ENCODE results near the gene LIN9.
A peak's percentile ranks its signal among the peaks of the same experiment; 100 is the strongest.

LIN9 gene

GRCh38 chr1:226324479-226324878 lies 15.5 kb upstream of the LIN9 start:
- FAIRE-seq: no peak
- DNase-seq (ENCODE audit: insufficient read length, low spot score): no peak

GRCh38 chr1:226322986-226323385 lies 14.0 kb upstream of the LIN9 start:
- FAIRE-seq (no peak), DNase-seq (ENCODE audit: insufficient read length, low spot score) (no peak)

GRCh38 chr1:226320930-226321329 lies 12.0 kb upstream of the LIN9 start:
- FAIRE-seq (no peak), DNase-seq (ENCODE audit: insufficient read length, low spot score) (no peak)

DNA sequence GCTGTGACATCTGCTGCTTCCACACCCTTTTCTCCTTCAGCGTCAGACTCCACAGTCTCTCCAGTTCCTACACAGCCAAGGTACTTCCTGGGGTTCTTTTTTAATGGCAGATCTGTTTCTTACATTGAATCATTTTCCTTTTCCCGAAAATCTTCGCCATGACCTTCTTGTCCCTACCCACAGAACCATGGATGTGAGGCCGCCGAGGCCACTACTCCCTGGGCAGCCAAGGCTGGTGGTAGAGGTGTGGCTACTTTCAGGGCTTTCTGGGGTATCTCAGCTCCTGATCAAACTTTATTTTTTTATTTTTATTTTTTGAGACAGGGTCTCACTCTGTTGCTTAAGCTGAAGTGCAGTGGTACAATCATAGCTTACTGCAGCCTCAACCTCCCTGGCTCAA lies 9.5 kb upstream of the LIN9 start:
- FAIRE-seq (no peak), DNase-seq (ENCODE audit: insufficient read length, low spot score) (no peak)

DNA sequence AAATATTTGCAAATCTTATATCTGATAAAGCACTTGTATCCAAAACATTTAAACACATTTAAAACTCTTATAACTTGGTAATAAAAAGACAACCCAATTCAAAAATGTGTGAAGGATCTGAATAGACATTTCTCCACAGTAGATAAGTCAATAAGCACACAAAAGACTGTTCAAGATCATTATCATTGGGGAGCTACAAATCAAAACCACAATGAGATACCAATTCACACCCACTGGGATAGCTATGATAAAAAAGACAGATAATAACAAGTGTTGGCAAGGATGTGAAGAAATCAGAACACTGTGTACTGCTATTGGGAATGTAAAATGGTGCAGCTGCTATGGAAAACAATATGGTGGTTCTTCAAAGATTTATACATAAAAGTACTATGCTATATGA lies 5.1 kb upstream of the LIN9 start:
- FAIRE-seq (no peak), DNase-seq (ENCODE audit: insufficient read length, low spot score) (no peak)

- FAIRE-seq: no peak
Observed at GRCh38 chr1:226312065-226312464, 3.1 kb upstream of the LIN9 start.

GRCh38 chr1:226311376-226311775 lies 2.4 kb upstream of the LIN9 start:
- FAIRE-seq: no peak
- no peak for DNase-seq (ENCODE audit: insufficient read length, low spot score)

More at GRCh38 chr1:226312065-226312464, 3.1 kb upstream of the LIN9 start:
- no peak for DNase-seq (ENCODE audit: insufficient read length, low spot score)

- no peak for FAIRE-seq
- DNase-seq (ENCODE audit: insufficient read length, low spot score): no peak
Observed at GRCh38 chr1:226310637-226311195, 1.8 kb upstream of the LIN9 start.

DNA sequence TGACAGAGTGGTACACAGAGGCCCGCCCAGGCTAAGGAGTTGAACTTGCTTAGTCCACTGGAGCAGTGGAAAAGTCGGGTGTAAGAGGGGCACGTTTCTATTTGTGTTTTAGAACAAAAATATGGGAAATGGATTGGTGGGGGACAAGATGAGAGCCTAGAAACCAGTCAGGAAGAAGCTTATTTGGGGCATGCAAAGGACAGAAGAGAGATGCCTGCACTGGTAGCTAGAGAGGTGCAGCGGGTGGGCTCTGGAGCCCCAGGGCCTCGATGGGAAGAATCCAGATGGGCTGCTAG lies 1.2 kb upstream of the LIN9 start:
- DNase-seq (ENCODE audit: insufficient read length, low spot score) (no peak), FAIRE-seq (no peak)

DNA sequence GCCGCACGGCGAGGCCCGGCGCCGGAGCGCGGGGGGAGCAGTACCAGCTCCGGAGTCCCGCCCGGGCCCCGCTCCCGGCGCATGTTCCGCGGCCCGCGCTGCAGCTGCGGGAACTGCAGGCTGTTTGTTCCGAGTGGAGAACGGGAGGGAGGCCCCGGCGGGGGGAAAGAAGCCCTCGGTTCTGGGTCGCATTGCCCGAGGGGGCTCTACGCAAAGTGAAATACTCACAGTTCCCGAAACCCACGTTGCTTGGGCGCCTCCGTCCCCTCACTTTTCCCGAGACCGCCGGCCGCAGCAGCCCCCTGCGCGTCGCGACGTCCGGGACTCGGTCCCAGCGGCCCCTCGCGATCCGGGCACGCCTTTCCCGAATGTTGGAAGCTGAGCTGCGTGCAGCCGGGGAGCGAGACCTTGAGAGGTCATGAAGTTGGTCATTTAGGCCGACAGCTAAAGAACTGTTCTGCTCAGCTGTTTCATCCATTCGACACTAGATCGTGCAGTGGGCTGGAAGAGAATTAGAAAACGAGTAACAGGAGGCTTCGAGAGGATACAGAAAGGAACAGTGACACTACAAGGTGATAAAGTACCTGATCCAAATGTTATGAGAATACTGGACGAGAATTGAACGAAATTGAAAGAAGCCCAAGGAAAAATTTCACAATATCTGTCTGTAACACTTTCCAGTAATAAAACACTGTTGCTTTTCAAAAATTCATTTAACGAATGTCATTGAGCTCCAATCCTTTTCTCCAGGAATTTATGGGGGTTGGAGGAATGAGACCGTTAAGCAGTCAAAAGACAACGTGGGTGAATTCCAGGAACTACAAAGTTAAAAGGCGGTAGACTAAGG lies 657 bp upstream of the LIN9 start:
- FAIRE-seq (no peak), DNase-seq (ENCODE audit: insufficient read length, low spot score) (peak; percentile 41)

DNA sequence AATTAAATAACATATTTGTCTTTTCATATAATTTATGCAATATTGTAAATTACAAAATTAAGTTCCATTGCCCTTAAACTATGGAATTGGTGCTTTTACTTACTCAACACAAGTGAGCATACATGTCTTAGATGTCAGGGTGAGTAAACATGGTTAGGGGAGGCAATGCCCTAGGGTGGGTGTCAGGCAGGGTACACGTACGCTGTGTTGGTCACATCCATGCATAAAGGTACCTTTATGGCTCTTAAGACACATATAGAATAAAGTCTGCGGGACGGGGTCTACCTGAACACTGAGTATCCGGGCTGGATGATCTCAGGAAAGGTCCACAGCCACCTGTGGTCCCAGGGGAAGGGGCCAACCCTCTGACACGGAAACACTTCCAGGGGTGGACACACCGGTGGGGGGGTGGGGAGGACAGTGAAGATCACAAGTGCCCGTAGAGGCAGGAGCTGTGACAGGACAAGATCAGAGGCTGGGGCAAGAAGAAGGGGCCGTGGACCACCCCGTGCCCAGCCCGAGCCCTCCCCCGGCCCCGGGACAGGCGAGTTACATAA lies 720 bp downstream of the LIN9 start:
- FAIRE-seq (no peak), DNase-seq (ENCODE audit: insufficient read length, low spot score) (no peak)

GRCh38 chr1:226306425-226306824 lies 2.5 kb downstream of the LIN9 start:
- FAIRE-seq (no peak), DNase-seq (ENCODE audit: insufficient read length, low spot score) (no peak)

DNA sequence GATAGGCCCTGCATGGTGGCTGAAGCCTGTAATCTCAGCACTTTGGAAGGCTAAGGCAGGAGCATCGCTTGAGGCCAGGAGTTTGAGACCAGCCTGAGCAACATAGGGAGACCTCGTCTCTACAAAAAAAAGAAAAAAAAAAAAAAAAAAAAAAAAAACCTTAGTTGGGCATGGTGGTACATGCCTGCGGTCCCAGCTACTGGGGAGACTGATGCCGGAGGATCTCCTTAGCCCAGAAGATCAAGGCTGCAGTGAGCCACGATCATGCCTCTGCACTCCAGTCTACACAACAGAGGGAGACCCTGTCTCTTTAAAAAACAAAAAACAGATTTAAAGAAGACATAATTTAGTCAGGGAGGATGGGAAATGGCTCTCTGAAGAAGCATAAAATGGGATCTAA lies 3.8 kb downstream of the LIN9 start:
- DNase-seq (ENCODE audit: insufficient read length, low spot score): no peak
- FAIRE-seq: no peak

- no peak for DNase-seq (ENCODE audit: insufficient read length, low spot score)
- no peak for FAIRE-seq
Observed at GRCh38 chr1:226304291-226304955, 4.5 kb downstream of the LIN9 start.

- DNase-seq (ENCODE audit: insufficient read length, low spot score) (no peak), FAIRE-seq (no peak)
Observed at GRCh38 chr1:226302731-226303130, 6.2 kb downstream of the LIN9 start.

DNA sequence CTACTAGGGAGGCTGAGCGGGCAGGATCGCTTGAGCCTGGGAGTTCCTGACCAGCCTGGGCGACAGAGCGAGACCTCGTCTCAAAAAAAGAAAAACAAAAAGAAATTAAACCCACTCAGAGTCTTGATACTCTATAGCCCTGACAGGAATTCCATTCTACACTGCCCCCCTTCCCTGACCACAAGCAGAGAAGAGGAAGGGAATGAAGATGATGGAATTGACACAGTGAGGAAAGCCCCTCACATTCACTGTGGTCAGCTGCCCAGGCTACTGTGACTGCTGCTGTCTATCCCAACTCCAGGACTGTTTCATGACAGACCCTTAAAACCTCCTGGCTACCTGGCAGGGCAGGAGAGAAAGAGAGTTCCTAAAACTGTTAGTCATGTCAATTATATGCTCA lies 12.1 kb downstream of the LIN9 start:
- DNase-seq (ENCODE audit: insufficient read length, low spot score) (no peak), FAIRE-seq (no peak)

DNA sequence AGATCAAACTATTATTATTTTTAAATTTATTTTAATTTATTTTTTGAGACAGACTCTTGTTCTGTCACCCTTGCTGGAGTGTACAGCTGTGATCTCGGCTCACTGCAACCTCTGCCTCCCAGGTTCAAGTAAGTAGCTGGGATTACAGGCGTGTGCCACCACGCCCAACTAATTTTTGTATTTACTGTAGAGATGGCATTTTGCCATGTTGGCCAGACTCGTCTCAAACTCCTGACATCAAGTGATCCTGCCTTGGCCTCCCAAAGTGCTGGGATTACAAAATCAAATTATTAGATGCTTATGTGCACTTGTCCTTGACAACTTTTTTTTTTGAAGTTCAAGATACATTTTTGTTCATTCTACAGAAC lies 15.4 kb downstream of the LIN9 start:
- DNase-seq (ENCODE audit: insufficient read length, low spot score) (no peak), FAIRE-seq (no peak)

- FAIRE-seq: no peak
- DNase-seq (ENCODE audit: insufficient read length, low spot score): no peak
Observed at GRCh38 chr1:226292874-226293552, 16.0 kb downstream of the LIN9 start.

GRCh38 chr1:226287587-226287986 lies 21.4 kb downstream of the LIN9 start:
- no peak for DNase-seq (ENCODE audit: insufficient read length, low spot score)
- no peak for FAIRE-seq

DNA sequence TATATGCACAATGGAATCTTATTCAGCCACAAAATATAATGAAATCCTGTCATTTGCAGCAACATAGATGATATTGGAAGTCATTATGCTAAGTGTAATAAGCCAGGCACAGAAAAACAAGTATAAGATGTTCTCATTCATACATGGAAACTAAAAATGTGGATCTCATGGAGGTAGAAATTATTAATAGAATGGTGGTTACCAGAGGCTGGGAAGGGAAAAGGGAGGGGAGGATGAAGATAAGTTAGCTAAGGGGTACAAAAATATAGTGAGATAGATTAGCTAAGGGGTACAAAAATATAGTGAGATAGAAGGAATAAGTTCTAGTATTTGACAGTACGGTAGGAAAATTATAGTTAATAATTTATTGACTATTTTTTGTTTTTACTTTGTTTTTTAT lies 27.9 kb downstream of the LIN9 start:
- DNase-seq (ENCODE audit: insufficient read length, low spot score) (no peak), FAIRE-seq (no peak)

DNA sequence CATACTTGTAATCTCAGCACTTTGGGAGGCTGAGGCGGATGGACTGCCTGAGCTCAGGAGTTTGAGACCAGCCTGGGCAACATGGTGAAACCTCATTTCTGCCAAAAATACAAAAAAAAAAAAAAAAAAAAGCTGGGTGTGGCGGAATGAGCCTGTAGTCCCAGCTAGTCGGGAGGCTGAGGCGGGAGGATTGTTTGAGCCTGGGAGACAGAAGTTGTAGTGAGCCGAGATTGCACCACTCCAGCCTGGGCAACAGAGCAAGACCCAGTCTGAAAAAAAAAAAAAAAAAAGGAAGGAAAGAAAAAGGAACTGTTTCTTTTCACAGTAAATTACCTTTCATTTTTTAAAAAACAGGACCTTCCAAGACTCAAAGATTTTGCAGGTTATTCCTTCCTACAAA lies 29.5 kb downstream of the LIN9 start:
- DNase-seq (ENCODE audit: insufficient read length, low spot score) (no peak), FAIRE-seq (no peak)

Data from HTR-8/SVneo (cell line).